T-cell (primary cell): ENCODE measurements around the gene NDC80. TPM values are rescaled to one million over a fixed set of nuclear protein-coding genes. Genes with fewer than 3 reads are reported as not detected.

Experiments
- ATAC-seq, 4 experiments: fragments of 200-7000 bp in 3 of 4; fragments of 150-1000 bp in 1 of 4; cut with Tn5 transposase; replicated peaks in 1 of 4; 1 replicate in 3 of 4; 2 replicates in 1 of 4; pipeline ENCODE4 v1.10.0; 2021; ENCODE audit warnings: moderate library complexity in 3 of 4, mild to moderate bottlenecking in 2 of 4, moderate number of reproducible peaks in 1 of 4
- CTCF ChIA-PET, 2 donors: fragments of 300-600 bp; sonication (Branson Sonifier 250); formaldehyde crosslinking; loops; one replicate each; lab custom pipeline; 2022; ENCODE audit warnings: antibody characterized with exemption in 2 of 2; lab: Charles Lee
- POLR2A ChIA-PET, 2 donors: fragments of 300-600 bp; sonication (Branson Sonifier 250); formaldehyde crosslinking; loops; one replicate each; lab custom pipeline; 2022; ENCODE audit warnings: antibody characterized with exemption in 2 of 2; lab: Charles Lee
- DNase-seq, 35 experiments: peaks; one replicate each; pipeline versions ENCODE4 v3.0.0 to v3.0.0-alpha.2; 2013 to 2023
- H3K27ac ChIP-seq: one replicate; pipeline ENCODE4 v1.5.1; 2013; ENCODE audit warnings: low read length
- H3K27me3 ChIP-seq, 2 experiments: replicated peaks in 1 of 2; 1 replicate in 1 of 2; 2 replicates in 1 of 2; pipeline versions ENCODE4 v1.6.1 to v1.7.0; 2013; ENCODE audit warnings: low read length in 1 of 2, mixed read lengths in 1 of 2; ENCODE audit not compliant: control insufficient read depth in 2 of 2, insufficient read depth in 2 of 2; ENCODE audit errors: extremely low read depth in 1 of 2
- H3K36me3 ChIP-seq, 2 donors: 1 replicate in 1 of 2; 2 replicates in 1 of 2; pipeline versions ENCODE4 v1.6.1 to v1.7.0; 2013; ENCODE audit warnings: low read length in 1 of 2; ENCODE audit not compliant: control insufficient read depth in 2 of 2, insufficient read depth in 1 of 2; ENCODE audit errors: extremely low read depth in 1 of 2
- H3K4me1 ChIP-seq, 2 experiments: 1 replicate in 1 of 2; 2 replicates in 1 of 2; pipeline versions ENCODE4 v1.6.1 to v1.7.0; 2013; ENCODE audit warnings: low read length in 2 of 2, mixed read lengths in 1 of 2; ENCODE audit not compliant: insufficient read depth in 2 of 2, control insufficient read depth in 1 of 2; ENCODE audit errors: extremely low read depth in 1 of 2
- H3K4me3 ChIP-seq, 2 donors: 1 replicate in 1 of 2; 2 replicates in 1 of 2; pipeline versions ENCODE4 v1.5.1 to v1.7.0; 2013; ENCODE audit warnings: mild to moderate bottlenecking in 2 of 2, low read length in 1 of 2, moderate library complexity in 1 of 2; ENCODE audit not compliant: control insufficient read depth in 1 of 2; ENCODE audit errors: extremely low read depth in 1 of 2
- H3K9me3 ChIP-seq: 2 replicates; pipeline ENCODE4 v1.7.0; 2013
- H3K27ac Mint-ChIP-seq, 2 donors: one replicate each; pipeline ENCODE4 v1.8.0; 2020 to 2021; ENCODE audit warnings: mild to moderate bottlenecking in 2 of 2, mixed read lengths in 2 of 2
- H3K27me3 Mint-ChIP-seq, 2 donors: one replicate each; pipeline ENCODE4 v1.8.0; 2021 to 2022; ENCODE audit warnings: mixed read lengths in 2 of 2
- H3K36me3 Mint-ChIP-seq: one replicate; pipeline ENCODE4 v1.8.0; 2021; ENCODE audit warnings: mixed read lengths
- H3K4me1 Mint-ChIP-seq, 3 donors: one replicate each; pipeline ENCODE4 v1.8.0; 2020 to 2022; ENCODE audit warnings: mixed read lengths in 3 of 3, mild to moderate bottlenecking in 1 of 3
- H3K4me3 Mint-ChIP-seq, 3 donors: one replicate each; pipeline ENCODE4 v1.8.0; 2020 to 2022; ENCODE audit warnings: mild to moderate bottlenecking in 3 of 3, mixed read lengths in 3 of 3, moderate library complexity in 3 of 3
- H3K9me3 Mint-ChIP-seq, 3 donors: one replicate each; pipeline ENCODE4 v1.8.0; 2020 to 2022; ENCODE audit warnings: mixed read lengths in 3 of 3
- WGBS: methylation state at CpG from one replicate; pipeline ENCODE4 v1.1.5; 2013; ENCODE audit warnings: missing lambda C conversion rate; ENCODE audit not compliant: insufficient coverage; 5-methylcytosine and 5-hydroxymethylcytosine counted together
- total RNA-seq, 35 experiments: library from RNA in 6 of 35; stranded (reverse) in 6 of 35; fragments of 120-200 nt in 1 of 35; gene quantifications; one replicate each; pipeline versions ENCODE4 v1.2.1 to v1.2.4 and lab custom pipeline; 2013 to 2026

The NDC80 gene
- total RNA-seq, 5 donors from 2014 or later (not counting 1 experiment from before 2014, with no cell fraction given) = 2.3 to 8.2 (median 3.3) TPM

- Mint-ChIP-seq H3K4me3 (no peak overlapping the region), H3K9me3 (no peaks in the 10 kb centered on the region), H3K27me3 (no peaks in the 10 kb centered on the region), H3K4me1 (peaks cover 25 to 35% (median 33%) of the 10 kb centered on the region in 3 donors), H3K36me3 (peaks cover 35% of the 10 kb centered on the region), H3K27ac (no peak overlapping the region)
- no peak for ATAC-seq
- Histone ChIP-seq H3K36me3 (peaks cover 0 to 16% of the 10 kb centered on the region in 2 donors), H3K4me3 (no peak overlapping the region), H3K9me3 (no peaks in the 10 kb centered on the region), H3K27ac (no peak overlapping the region), H3K27me3 (no peaks in the 10 kb centered on the region), H3K4me1 (peaks cover 2 to 3% of the 10 kb centered on the region in 2 experiments)
- no CpG with 5 or more reads among the region's 1 CpG for WGBS
- no peak for DNase-seq
- POLR2A ChIA-PET = no interaction called here
- CTCF ChIA-PET = no interaction called here
These were observed 7.0 kb upstream of the NDC80 start for GRCh38 chr18:2564373-2564772.

DNA sequence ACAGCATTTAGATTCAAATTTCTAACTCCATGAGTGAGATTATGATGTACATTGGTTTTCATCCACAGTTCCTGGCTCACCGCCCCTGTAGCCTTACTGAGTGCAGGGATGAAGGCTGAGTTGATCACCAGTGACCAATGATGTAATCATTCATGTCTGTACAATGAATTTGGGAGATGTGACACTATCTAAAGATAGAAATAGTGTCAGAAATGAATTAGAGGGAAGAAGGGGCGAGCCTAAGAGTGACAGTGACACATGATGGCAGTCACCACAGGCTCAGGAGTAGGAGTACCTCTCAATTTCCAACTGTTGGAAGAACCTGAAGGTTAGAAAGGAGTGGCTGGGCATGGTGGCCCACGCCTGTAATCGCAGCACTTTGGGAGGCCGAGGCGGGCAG lies 3.2 kb upstream of the NDC80 start:
- H3K4me1 Mint-ChIP-seq = peaks cover 56 to 68% (median 65%) of the 10 kb centered on the region in 3 donors
- peak overlapping the region; percentile 50 to 58 for H3K27ac Mint-ChIP-seq
- H3K27ac ChIP-seq = no peak overlapping the region

GRCh38 chr18:2568605-2569004 lies 2.8 kb upstream of the NDC80 start:
- ChIA-PET POLR2A (no interaction called here), CTCF (no interaction called here)
- peaks cover 0 to 4% of the 10 kb centered on the region in 2 donors for H3K36me3 ChIP-seq
- H3K27me3 Mint-ChIP-seq = no peaks in the 10 kb centered on the region
- H3K4me1 ChIP-seq = peaks cover 20 to 21% of the 10 kb centered on the region in 2 experiments
- no peaks in the 10 kb centered on the region for H3K9me3 Mint-ChIP-seq
- no peaks in the 10 kb centered on the region for H3K27me3 ChIP-seq
- H3K4me3 Mint-ChIP-seq = peak overlapping the region; percentile 21 to 99 (median 98)
- H3K27ac Mint-ChIP-seq = peak overlapping the region in 1 of 2 donors; percentile 46
- 92% methylated on average over 2 of the region's 3 CpGs for WGBS
- no peak overlapping the region for H3K4me3 ChIP-seq
- H3K36me3 Mint-ChIP-seq = peaks cover 22% of the 10 kb centered on the region
- ATAC-seq (no peak), DNase-seq (no peak)
- H3K4me1 Mint-ChIP-seq = peaks cover 58 to 71% (median 69%) of the 10 kb centered on the region in 3 donors
- no peak overlapping the region for H3K27ac ChIP-seq
- H3K9me3 ChIP-seq = no peaks in the 10 kb centered on the region

More for the DNA sequence above, 3.2 kb upstream of the NDC80 start:
- H3K4me1 ChIP-seq = peaks cover 18 to 21% of the 10 kb centered on the region in 2 experiments
- Mint-ChIP-seq H3K4me3 (peak overlapping the region in 1 of 3 donors; percentile 98), H3K9me3 (no peaks in the 10 kb centered on the region), H3K36me3 (peaks cover 24% of the 10 kb centered on the region), H3K27me3 (no peaks in the 10 kb centered on the region)
- DNase-seq (no peak), ATAC-seq (no peak)
- H3K9me3 ChIP-seq = no peaks in the 10 kb centered on the region
- no peak overlapping the region for H3K4me3 ChIP-seq
- ChIA-PET POLR2A (no interaction called here), CTCF (no interaction called here)
- 97% methylated on average over 5 of the region's 6 CpGs for WGBS
- peaks cover 0 to 6% of the 10 kb centered on the region in 2 donors for H3K36me3 ChIP-seq
- no peaks in the 10 kb centered on the region for H3K27me3 ChIP-seq

DNA sequence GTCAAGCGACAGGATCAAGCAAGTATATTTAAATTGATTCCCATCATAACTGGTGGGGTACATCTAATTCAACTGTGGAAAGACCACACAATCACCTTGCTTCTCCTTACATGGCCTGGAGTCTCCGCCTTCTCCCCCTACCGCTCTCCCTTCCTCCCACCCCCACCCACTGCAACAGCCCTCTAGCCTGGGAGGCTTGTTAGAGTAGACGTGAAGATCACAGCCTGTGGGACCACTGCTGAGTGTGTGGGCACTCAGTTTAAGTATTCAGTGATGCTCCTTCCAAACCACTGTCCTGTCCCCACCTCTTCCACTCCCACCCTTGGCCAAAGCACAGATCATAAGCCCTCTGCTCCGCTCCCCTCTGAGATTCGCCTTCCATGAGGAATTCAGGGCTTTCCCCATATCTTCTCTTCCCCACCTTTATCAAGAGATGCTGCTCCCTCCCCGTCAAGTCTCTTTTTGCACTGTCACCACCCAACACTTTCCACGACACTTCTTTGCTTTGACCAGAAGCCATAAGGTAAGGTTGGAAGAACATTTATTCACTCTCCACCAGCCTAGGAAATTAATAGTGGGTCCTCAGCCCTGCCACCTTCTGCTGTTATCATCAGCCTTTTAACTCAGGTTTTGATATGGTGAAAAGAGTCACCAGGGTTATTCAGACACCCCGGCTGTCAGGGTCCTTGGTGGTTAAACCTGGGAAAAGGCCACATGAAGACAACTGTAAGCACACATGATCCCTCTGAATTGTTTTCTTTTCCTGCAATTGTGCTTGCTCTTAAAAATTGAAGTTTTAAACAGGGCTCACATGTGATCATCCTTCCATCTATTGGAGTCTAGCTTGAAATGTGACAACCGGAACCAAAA lies 1.8 kb upstream of the NDC80 start:
- CTCF ChIA-PET = interaction anchor here in 1 of 2 donors (1.6 kb wide), 1 partner anchor 36 kb away, joined by 3 read pairs; no protein-coding TSS in a partner anchor
- no peak overlapping the region for H3K27ac ChIP-seq

GRCh38 chr18:2570772-2571199 lies 571 bp upstream of the NDC80 start:
- CTCF ChIA-PET = interaction anchor here (0.7 to 2.0 kb wide), 7 partner anchors 16 to 86 kb away, joined by 3 to 19 read pairs (median 4); no protein-coding TSS in a partner anchor
- H3K36me3 Mint-ChIP-seq = peaks cover 7% of the 10 kb centered on the region
- no peaks in the 10 kb centered on the region for H3K9me3 Mint-ChIP-seq
- peak overlapping the region; percentile 98 to 100 (median 99) for H3K4me3 Mint-ChIP-seq
- H3K4me1 ChIP-seq = peaks cover 21 to 23% of the 10 kb centered on the region in 2 experiments
- 1% methylated on average over 11 of the region's 16 CpGs for WGBS
- peaks cover 0 to 4% of the 10 kb centered on the region in 2 donors for H3K36me3 ChIP-seq
- H3K27me3 Mint-ChIP-seq = no peaks in the 10 kb centered on the region
- H3K27me3 ChIP-seq = no peaks in the 10 kb centered on the region
- peak overlapping the region; percentile 99 to 100 for H3K27ac Mint-ChIP-seq
- peak overlapping the region; percentile 98 for H3K27ac ChIP-seq
- DNase-seq (peak in 30 of 35 experiments; percentile 13 to 67 (median 50)), ATAC-seq (peak; percentile 67 to 71 (median 70))
- peaks cover 58 to 67% (median 66%) of the 10 kb centered on the region in 3 donors for H3K4me1 Mint-ChIP-seq
- POLR2A ChIA-PET = interaction anchor here (0.9 to 1.8 kb wide), 4 partner anchors 35 to 117 kb away, joined by 3 to 6 read pairs (median 4); no protein-coding TSS in a partner anchor
- H3K4me3 ChIP-seq = peak overlapping the region; percentile 79 to 93
- H3K9me3 ChIP-seq = no peaks in the 10 kb centered on the region

More for the DNA sequence above, 1.8 kb upstream of the NDC80 start:
- Histone ChIP-seq H3K27me3 (no peaks in the 10 kb centered on the region), H3K4me3 (no peak overlapping the region), H3K4me1 (peaks cover 21 to 23% of the 10 kb centered on the region in 2 experiments), H3K9me3 (no peaks in the 10 kb centered on the region), H3K36me3 (peaks cover 0 to 4% of the 10 kb centered on the region in 2 donors)
- DNase-seq (no peak), ATAC-seq (no peak)
- 96% methylated on average over 3 of the region's 10 CpGs for WGBS
- Mint-ChIP-seq H3K36me3 (peaks cover 17% of the 10 kb centered on the region), H3K4me3 (peak overlapping the region; percentile 98 to 100 (median 99)), H3K9me3 (no peaks in the 10 kb centered on the region), H3K27ac (peak overlapping the region; percentile 13 to 46), H3K27me3 (no peaks in the 10 kb centered on the region), H3K4me1 (peaks cover 58 to 73% (median 72%) of the 10 kb centered on the region in 3 donors)
- POLR2A ChIA-PET = no interaction called here

GRCh38 chr18:2572171-2572569 lies 813 bp downstream of the NDC80 start:
- H3K4me1 ChIP-seq = peaks cover 21 to 23% of the 10 kb centered on the region in 2 experiments
- no peaks in the 10 kb centered on the region for H3K9me3 ChIP-seq
- WGBS = no CpG with 5 or more reads among the region's 1 CpG
- Mint-ChIP-seq H3K36me3 (peaks cover 3% of the 10 kb centered on the region), H3K4me1 (peaks cover 52 to 65% (median 64%) of the 10 kb centered on the region in 3 donors), H3K27ac (peak overlapping the region; percentile 99 to 100), H3K4me3 (peak overlapping the region; percentile 98 to 100 (median 99)), H3K9me3 (no peaks in the 10 kb centered on the region), H3K27me3 (no peaks in the 10 kb centered on the region)
- peak overlapping the region; percentile 98 for H3K27ac ChIP-seq
- H3K36me3 ChIP-seq = peaks cover 0 to 3% of the 10 kb centered on the region in 2 donors
- DNase-seq (no peak), ATAC-seq (no peak)
- CTCF ChIA-PET = interaction anchor here (0.5 to 2.0 kb wide), 5 partner anchors 18 to 500 kb away, joined by 3 to 19 read pairs (median 3); no protein-coding TSS in a partner anchor
- H3K27me3 ChIP-seq = no peaks in the 10 kb centered on the region
- H3K4me3 ChIP-seq = peak overlapping the region; percentile 79 to 93
- POLR2A ChIA-PET = interaction anchor here (0.7 to 1.1 kb wide), 4 partner anchors 83 to 118 kb away, joined by 3 to 4 read pairs (median 3); partner anchors contain the start of gene SMCHD1 (in 1 of the 2)
